Keratinocyte (primary cell): ENCODE results near the gene HACE1. TPM values are rescaled to one million over a fixed set of nuclear protein-coding genes. Genes with fewer than 3 reads are reported as not detected.

Source experiments
- DNase-seq: peaks from one replicate; pipeline ENCODE4 v3.0.0-alpha.2; 2011; ENCODE audit warnings: low read depth, missing footprints, low spot score
- FAIRE-seq: peaks from 2 replicates; lab custom pipeline; 2011; peaks lifted over from hg19 to GRCh38; lab: Jason Lieb, UNC
- H2AFZ ChIP-seq: 2 replicates; pipeline ENCODE4 v1.6.0; 2012; ENCODE audit warnings: low read length, control low read depth, inconsistent platforms; ENCODE audit not compliant: control insufficient read depth
- H3K27ac ChIP-seq: 2 replicates; pipeline ENCODE4 v1.5.1; 2011; ENCODE audit warnings: low read length; ENCODE audit not compliant: control insufficient read depth, insufficient read depth
- H3K27me3 ChIP-seq: 3 replicates; pipeline ENCODE4 v1.6.0; 2011; ENCODE audit warnings: low read length; ENCODE audit not compliant: control insufficient read depth, insufficient read depth; ENCODE audit errors: extremely low read depth
- H3K36me3 ChIP-seq, 2 experiments: 2 replicates in 1 of 2; 3 replicates in 1 of 2; pipeline ENCODE4 v1.5.1; 2011; ENCODE audit warnings: low read length in 2 of 2, mild to moderate bottlenecking in 1 of 2; ENCODE audit not compliant: control insufficient read depth in 2 of 2, insufficient read depth in 2 of 2; ENCODE audit errors: extremely low read depth in 1 of 2
- H3K4me1 ChIP-seq: 3 replicates; pipeline ENCODE4 v1.5.1; 2011; ENCODE audit warnings: low read length; ENCODE audit not compliant: control insufficient read depth, insufficient read depth; ENCODE audit errors: extremely low read depth
- H3K4me2 ChIP-seq: 3 replicates; pipeline ENCODE4 v1.6.0; 2011; ENCODE audit warnings: low read depth, low read length; ENCODE audit not compliant: control insufficient read depth, insufficient read depth; ENCODE audit errors: extremely low read depth
- H3K4me3 ChIP-seq, 3 experiments: fragments of 200-600 bp in 1 of 3; sonication (generic) in 1 of 3; 2 replicates in 2 of 3; 3 replicates in 1 of 3; pipeline ENCODE4 v1.5.1; 2011 to 2016; ENCODE audit warnings: low read length in 3 of 3, mild to moderate bottlenecking in 3 of 3, control low read depth in 2 of 3, inconsistent platforms in 1 of 3, low read depth in 1 of 3, mixed read lengths in 1 of 3, mixed run types in 1 of 3, moderate library complexity in 1 of 3; ENCODE audit not compliant: control insufficient read depth in 2 of 3, insufficient read depth in 2 of 3; ENCODE audit errors: extremely low read depth in 1 of 3
- H3K79me2 ChIP-seq: 2 replicates; pipeline ENCODE4 v1.6.0; 2012; ENCODE audit warnings: low read length; ENCODE audit not compliant: control insufficient read depth, insufficient read depth
- H3K9ac ChIP-seq: 3 replicates; pipeline ENCODE4 v1.6.0; 2011; ENCODE audit warnings: low read length; ENCODE audit not compliant: control insufficient read depth, insufficient read depth; ENCODE audit errors: extremely low read depth
- H3K9me1 ChIP-seq: 3 replicates; pipeline ENCODE4 v1.6.0; 2011; ENCODE audit warnings: low read length; ENCODE audit not compliant: control insufficient read depth, insufficient read depth; ENCODE audit errors: extremely low read depth
- H3K9me3 ChIP-seq: 2 replicates; pipeline ENCODE4 v1.5.1; 2012; ENCODE audit warnings: low read depth, low read length; ENCODE audit not compliant: control insufficient read depth
- H4K20me1 ChIP-seq: 3 replicates; pipeline ENCODE4 v1.6.0; 2011; ENCODE audit warnings: low read length; ENCODE audit not compliant: control insufficient read depth, insufficient read depth; ENCODE audit errors: extremely low read depth
- EZH2 ChIP-seq: IDR thresholded peaks from one replicate; pipeline ENCODE4 v1.6.1; 2012; ENCODE audit warnings: inconsistent platforms, mild to moderate bottlenecking, low read length, moderate library complexity
- dilution Hi-C: fragments of 300-500 bp; cut with MboI; formaldehyde crosslinking; loops from one replicate; pipeline ENCODE4 v1.7.0; 2020; ENCODE audit warnings: low sequenced_read_pairs; ENCODE audit not compliant: extremely low pct_ligation_motif_present
- polyA plus RNA-seq, 5 experiments: library from polyadenylated mRNA; depleted of rRNA in 3 of 5; stranded (reverse) in 3 of 5; stranded (forward) in 1 of 5; unstranded in 1 of 5; fragments of >200 nt; gene quantifications; 1 replicate in 1 of 5; 2 replicates in 3 of 5; 3 replicates in 1 of 5; pipeline versions ENCODE4 v1.2.1 to v1.2.3, GENCODE V29; 2011 to 2012; ENCODE audit warnings: missing spikeins in 2 of 5, low read depth in 1 of 5, low replicate concordance in 1 of 5
- TF ChIP-seq, protein P1 (sequence below), 3 experiments: IDR thresholded peaks in 1 of 3; conservative IDR thresholded peaks in 1 of 3; optimal IDR thresholded peaks in 1 of 3; 2 replicates in 2 of 3; 3 replicates in 1 of 3; pipeline versions ENCODE3 to v1.5.1; 2011; ENCODE audit warnings: low read length in 3 of 3, mild to moderate bottlenecking in 3 of 3, moderate library complexity in 2 of 3, control low read depth in 1 of 3, inconsistent platforms in 1 of 3; ENCODE audit not compliant: insufficient read depth in 2 of 3; ENCODE audit errors: extremely low read depth in 1 of 3

The HACE1 gene
- polyA plus RNA-seq, 1 donor (not counting 4 experiments of a cell fraction or from before 2014, with no cell fraction given), result 7.4 TPM

- Histone ChIP-seq H3K4me2 (no peak overlapping the region), H3K4me1 (no peaks in the 10 kb centered on the region), H3K9me3 (no peaks in the 10 kb centered on the region), H3K9ac (no peak overlapping the region), H3K36me3 (no peaks in the 10 kb centered on the region), H3K79me2 (no peaks in the 10 kb centered on the region), H4K20me1 (no peaks in the 10 kb centered on the region), H3K4me3 (no peak overlapping the region), H3K27ac (no peak overlapping the region), H3K9me1 (no peaks in the 10 kb centered on the region), H2AFZ (no peak overlapping the region), H3K27me3 (no peaks in the 10 kb centered on the region)
- FAIRE-seq (no peak), DNase-seq (no peak)
- dilution Hi-C loops, result no loop called here
- TF ChIP-seq, protein P1, sequence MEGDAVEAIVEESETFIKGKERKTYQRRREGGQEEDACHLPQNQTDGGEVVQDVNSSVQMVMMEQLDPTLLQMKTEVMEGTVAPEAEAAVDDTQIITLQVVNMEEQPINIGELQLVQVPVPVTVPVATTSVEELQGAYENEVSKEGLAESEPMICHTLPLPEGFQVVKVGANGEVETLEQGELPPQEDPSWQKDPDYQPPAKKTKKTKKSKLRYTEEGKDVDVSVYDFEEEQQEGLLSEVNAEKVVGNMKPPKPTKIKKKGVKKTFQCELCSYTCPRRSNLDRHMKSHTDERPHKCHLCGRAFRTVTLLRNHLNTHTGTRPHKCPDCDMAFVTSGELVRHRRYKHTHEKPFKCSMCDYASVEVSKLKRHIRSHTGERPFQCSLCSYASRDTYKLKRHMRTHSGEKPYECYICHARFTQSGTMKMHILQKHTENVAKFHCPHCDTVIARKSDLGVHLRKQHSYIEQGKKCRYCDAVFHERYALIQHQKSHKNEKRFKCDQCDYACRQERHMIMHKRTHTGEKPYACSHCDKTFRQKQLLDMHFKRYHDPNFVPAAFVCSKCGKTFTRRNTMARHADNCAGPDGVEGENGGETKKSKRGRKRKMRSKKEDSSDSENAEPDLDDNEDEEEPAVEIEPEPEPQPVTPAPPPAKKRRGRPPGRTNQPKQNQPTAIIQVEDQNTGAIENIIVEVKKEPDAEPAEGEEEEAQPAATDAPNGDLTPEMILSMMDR (optimal IDR thresholded peaks at IDR 0.05 in 1 of 3, IDR thresholded peaks at IDR 0.05 in 1 of 3, conservative IDR thresholded peaks at IDR 0.05 in 1 of 3; ENCODE audit: extremely low read depth in 1 of 3, insufficient read depth in 2 of 3, low read length in 3 of 3), result no peak
- TF ChIP-seq EZH2, result no peak
Measured at GRCh38 chr6:104729433-104729832, 130.3 kb downstream of the HACE1 start.

- DNase-seq, result no peak
- Histone ChIP-seq H3K9me1 (no peaks in the 10 kb centered on the region), H3K36me3 (no peaks in the 10 kb centered on the region), H3K4me2 (no peak overlapping the region), H3K4me3 (no peak overlapping the region), H4K20me1 (no peaks in the 10 kb centered on the region), H2AFZ (no peak overlapping the region), H3K27ac (no peak overlapping the region), H3K9me3 (no peaks in the 10 kb centered on the region), H3K79me2 (no peaks in the 10 kb centered on the region), H3K27me3 (no peaks in the 10 kb centered on the region), H3K9ac (no peak overlapping the region), H3K4me1 (no peaks in the 10 kb centered on the region)
- FAIRE-seq, result no peak
- dilution Hi-C loops, result no loop called here
- TF ChIP-seq, protein P1 (optimal IDR thresholded peaks at IDR 0.05 in 1 of 3, IDR thresholded peaks at IDR 0.05 in 1 of 3, conservative IDR thresholded peaks at IDR 0.05 in 1 of 3; ENCODE audit: extremely low read depth in 1 of 3, insufficient read depth in 2 of 3, low read length in 3 of 3), result no peak
Measured at GRCh38 chr6:104728448-104728847, 131.3 kb downstream of the HACE1 start.
